ENCODE measurements around the gene SASH3. TPM values are rescaled to one million over a fixed set of nuclear protein-coding genes. Genes with fewer than 3 reads are reported as not detected.

SASH3 gene
- total RNA-seq, 1 donor from 2014 or later = 74.9 TPM

- ATAC-seq = no peak
- H3K27me3 ChIP-seq (ENCODE audit: low read depth) = no peaks in the 10 kb centered on the region
Measured at GRCh38 chrX:129743821-129744220, 35.9 kb upstream of the SASH3 start.

GRCh38 chrX:129744861-129745321, 34.9 kb upstream of the SASH3 start:
- ATAC-seq (no peak), DNase-seq (no peak)
- intact Hi-C loops (cut with DNase I) = no loop called here
- TF ChIP-seq, protein P1, sequence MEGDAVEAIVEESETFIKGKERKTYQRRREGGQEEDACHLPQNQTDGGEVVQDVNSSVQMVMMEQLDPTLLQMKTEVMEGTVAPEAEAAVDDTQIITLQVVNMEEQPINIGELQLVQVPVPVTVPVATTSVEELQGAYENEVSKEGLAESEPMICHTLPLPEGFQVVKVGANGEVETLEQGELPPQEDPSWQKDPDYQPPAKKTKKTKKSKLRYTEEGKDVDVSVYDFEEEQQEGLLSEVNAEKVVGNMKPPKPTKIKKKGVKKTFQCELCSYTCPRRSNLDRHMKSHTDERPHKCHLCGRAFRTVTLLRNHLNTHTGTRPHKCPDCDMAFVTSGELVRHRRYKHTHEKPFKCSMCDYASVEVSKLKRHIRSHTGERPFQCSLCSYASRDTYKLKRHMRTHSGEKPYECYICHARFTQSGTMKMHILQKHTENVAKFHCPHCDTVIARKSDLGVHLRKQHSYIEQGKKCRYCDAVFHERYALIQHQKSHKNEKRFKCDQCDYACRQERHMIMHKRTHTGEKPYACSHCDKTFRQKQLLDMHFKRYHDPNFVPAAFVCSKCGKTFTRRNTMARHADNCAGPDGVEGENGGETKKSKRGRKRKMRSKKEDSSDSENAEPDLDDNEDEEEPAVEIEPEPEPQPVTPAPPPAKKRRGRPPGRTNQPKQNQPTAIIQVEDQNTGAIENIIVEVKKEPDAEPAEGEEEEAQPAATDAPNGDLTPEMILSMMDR (IDR thresholded peaks at IDR 0.05) = no peak
- Histone ChIP-seq H3K4me1 (no peaks in the 10 kb centered on the region), H3K27ac (no peak overlapping the region), H3K9me3 (no peaks in the 10 kb centered on the region), H3K27me3 (ENCODE audit: low read depth) (no peaks in the 10 kb centered on the region), H3K4me3 (no peak overlapping the region), H3K36me3 (no peaks in the 10 kb centered on the region)

More at GRCh38 chrX:129743821-129744220, 35.9 kb upstream of the SASH3 start:
- TF ChIP-seq, protein P1 (IDR thresholded peaks at IDR 0.05) = no peak
- Histone ChIP-seq H3K36me3 (no peaks in the 10 kb centered on the region), H3K27ac (no peak overlapping the region), H3K9me3 (no peaks in the 10 kb centered on the region), H3K4me3 (no peak overlapping the region), H3K4me1 (no peaks in the 10 kb centered on the region)
- intact Hi-C loops (cut with DNase I) = no loop called here
- no peak for DNase-seq

GRCh38 chrX:129746557-129747470, 32.9 kb upstream of the SASH3 start:
- TF ChIP-seq, protein P1 (IDR thresholded peaks at IDR 0.05) = no peak
- H3K9me3 ChIP-seq = no peaks in the 10 kb centered on the region
- H3K27ac ChIP-seq = no peak overlapping the region
- DNase-seq (no peak), ATAC-seq (no peak)
- H3K27me3 ChIP-seq (ENCODE audit: low read depth) = no peaks in the 10 kb centered on the region
- intact Hi-C loops (cut with DNase I) = no loop called here
- no peak overlapping the region for H3K4me3 ChIP-seq
- H3K4me1 ChIP-seq = no peaks in the 10 kb centered on the region
- H3K36me3 ChIP-seq = no peaks in the 10 kb centered on the region

GRCh38 chrX:129747533-129747932, 32.2 kb upstream of the SASH3 start:
- ATAC-seq (no peak), DNase-seq (no peak)
- TF ChIP-seq, protein P1 (IDR thresholded peaks at IDR 0.05) = no peak
- H3K9me3 ChIP-seq = no peaks in the 10 kb centered on the region
- no peak overlapping the region for H3K27ac ChIP-seq
- no peaks in the 10 kb centered on the region for H3K27me3 ChIP-seq (ENCODE audit: low read depth)
- no peaks in the 10 kb centered on the region for H3K36me3 ChIP-seq
- no peak overlapping the region for H3K4me3 ChIP-seq
- H3K4me1 ChIP-seq = no peaks in the 10 kb centered on the region
- intact Hi-C loops (cut with DNase I) = no loop called here

DNA sequence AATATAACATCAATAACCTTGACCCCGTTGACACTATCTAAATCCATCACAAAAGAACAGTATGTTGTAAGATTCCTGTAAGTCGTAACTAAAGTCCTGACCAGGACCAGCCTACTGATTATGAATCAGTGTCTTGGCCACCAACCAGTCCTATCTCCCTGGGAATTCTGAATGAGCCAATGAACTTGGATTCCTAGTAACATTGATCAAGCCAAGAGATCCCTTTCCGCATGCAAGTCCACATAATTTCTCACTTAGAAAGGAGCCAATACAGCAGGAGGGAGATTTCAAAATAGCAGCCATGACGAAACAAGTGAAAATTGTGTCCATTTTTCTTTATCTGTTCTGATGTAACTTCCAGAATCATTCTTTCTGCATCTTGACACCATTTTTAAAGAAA, 31.4 kb upstream of the SASH3 start:
- H3K4me1 ChIP-seq = no peaks in the 10 kb centered on the region
- ATAC-seq (peak in 1 of 2 donors; percentile 41), DNase-seq (no peak)
- intact Hi-C loops (cut with DNase I) = no loop called here
- H3K4me3 ChIP-seq = no peak overlapping the region
- TF ChIP-seq, protein P1 (IDR thresholded peaks at IDR 0.05) = no peak
- H3K27me3 ChIP-seq (ENCODE audit: low read depth) = no peaks in the 10 kb centered on the region
- no peaks in the 10 kb centered on the region for H3K9me3 ChIP-seq
- H3K36me3 ChIP-seq = no peaks in the 10 kb centered on the region
- H3K27ac ChIP-seq = no peak overlapping the region
